Sigmoid colon (tissue), 4 donors: ENCODE measurements around the gene INCENP.

ENCODE experiments used
- CTCF ChIP-seq, 4 experiments: fragments of 450-650 bp in 3 of 4; fragments of 200-600 bp in 1 of 4; IDR thresholded peaks; one replicate each; pipeline ENCODE4 v1.5.1; 2016 to 2019; ENCODE audit warnings: antibody characterized with exemption in 4 of 4, mild to moderate bottlenecking in 3 of 4, moderate library complexity in 2 of 4
- EP300 ChIP-seq, 4 donors: sonication (generic); formaldehyde crosslinking; IDR thresholded peaks; one replicate each; pipeline ENCODE4 v1.6.1; 2017; ENCODE audit warnings: antibody characterized with exemption in 4 of 4
- POLR2A ChIP-seq, 2 donors: fragments of 450-650 bp; IDR thresholded peaks; one replicate each; pipeline ENCODE4 v1.6.1; 2016; ENCODE audit warnings: antibody characterized with exemption in 2 of 2, mild to moderate bottlenecking in 2 of 2, moderate library complexity in 2 of 2
- POLR2AphosphoS5 ChIP-seq, 4 donors: sonication (generic); formaldehyde crosslinking; IDR thresholded peaks; one replicate each; pipeline ENCODE4 v1.6.1; 2017; ENCODE audit warnings: antibody characterized with exemption in 4 of 4

GRCh38 chr11:62104816-62105653 is 18.8 kb upstream of the INCENP start:
- TF ChIP-seq POLR2AphosphoS5 (IDR thresholded peaks at IDR 0.05) (peak in 2 of 4 donors; percentile 40 to 80), CTCF (IDR thresholded peaks at IDR 0.05) (no peak), POLR2A (IDR thresholded peaks at IDR 0.05) (no peak), EP300 (IDR thresholded peaks at IDR 0.05) (peak; percentile 21 to 69 (median 47))
